Inferior parietal cortex (tissue), 1 donor: Measurements from ENCODE around the gene PKHD1.

ENCODE experiments used
- DNase-seq: peaks from one replicate; pipeline ENCODE4 v3.0.0-alpha.2; 2016; ENCODE audit errors: extremely low spot score

Gene PKHD1

DNA sequence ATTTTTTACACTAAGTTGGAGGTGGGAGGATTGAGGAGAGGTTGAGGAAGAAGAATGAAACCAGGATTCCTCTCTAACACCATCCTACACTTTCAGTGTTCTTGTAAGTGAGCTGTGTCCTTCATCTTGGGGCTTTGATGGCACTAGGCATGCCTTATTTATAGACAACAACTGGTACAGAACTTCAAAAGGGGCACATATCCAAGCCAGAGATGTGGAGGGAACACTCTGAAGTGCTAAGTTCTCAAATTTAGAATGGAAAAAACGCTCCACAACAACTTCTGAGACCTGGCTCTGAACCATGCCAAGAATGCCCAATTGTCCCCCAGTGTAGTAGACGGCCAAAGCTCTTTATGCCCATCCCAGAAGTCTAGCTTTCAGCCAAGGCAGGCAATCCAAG is 16.2 kb upstream of the PKHD1 start:
- no peak for DNase-seq

- DNase-seq, result no peak
Observed at GRCh38 chr6:52102405-52102804, 15.0 kb upstream of the PKHD1 start.

DNA sequence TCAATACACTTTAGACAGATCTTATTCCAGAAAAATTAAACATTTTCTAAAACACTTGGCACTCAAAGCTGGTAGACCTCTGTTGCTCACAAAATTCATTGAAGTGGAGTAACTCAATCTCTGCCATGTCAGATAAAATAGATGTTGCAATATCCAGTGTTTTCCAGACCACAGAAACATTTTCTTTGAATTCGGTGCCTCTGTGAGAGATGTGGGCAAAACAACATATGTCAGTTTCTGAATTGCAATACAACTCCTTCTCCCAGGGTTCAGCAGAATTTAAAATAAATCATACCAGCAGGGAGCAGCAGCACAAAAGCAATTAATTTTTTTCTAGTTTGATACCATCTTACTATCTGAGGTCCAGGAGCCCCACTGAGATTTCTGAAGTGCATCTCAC is 11.3 kb upstream of the PKHD1 start:
- DNase-seq, result peak; percentile 8

- DNase-seq, result no peak
Observed at GRCh38 chr6:52089758-52090348, 2.4 kb upstream of the PKHD1 start.

GRCh38 chr6:52086741-52087140 is 672 bp downstream of the PKHD1 start:
- no peak for DNase-seq

GRCh38 chr6:52081237-52081636 is 6.2 kb downstream of the PKHD1 start:
- DNase-seq, result no peak

DNA sequence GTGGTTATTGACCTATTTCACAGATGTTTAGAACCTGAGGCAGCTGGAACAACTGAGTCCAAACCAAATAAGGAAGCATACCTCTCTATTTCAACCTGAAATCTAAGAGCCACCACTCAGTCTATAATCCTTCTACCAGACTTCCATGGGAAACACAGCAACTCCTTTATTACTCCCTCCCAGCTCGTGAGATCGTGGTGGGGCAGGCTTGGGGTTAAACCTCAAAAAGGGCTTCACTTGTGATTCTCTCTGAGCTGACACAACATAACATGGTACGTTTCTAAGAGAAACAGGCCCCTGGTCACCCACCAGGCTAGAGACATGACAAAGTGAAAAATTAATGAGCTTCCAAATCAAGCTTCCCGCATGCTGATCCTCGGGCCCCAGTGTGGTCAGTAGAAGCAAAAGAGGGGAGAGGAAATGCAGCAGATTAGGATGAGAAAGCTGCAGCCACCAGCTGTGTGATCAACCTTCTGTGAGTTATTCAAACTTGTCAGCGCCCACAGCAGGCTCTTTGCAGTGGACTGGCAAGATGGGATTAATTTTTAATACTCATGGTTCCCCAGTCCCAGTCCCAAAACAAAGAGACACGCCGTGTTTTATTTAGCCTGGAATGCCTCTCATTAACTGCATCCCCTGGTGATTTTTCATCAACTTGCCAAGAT is 9.3 kb downstream of the PKHD1 start:
- no peak for DNase-seq

DNA sequence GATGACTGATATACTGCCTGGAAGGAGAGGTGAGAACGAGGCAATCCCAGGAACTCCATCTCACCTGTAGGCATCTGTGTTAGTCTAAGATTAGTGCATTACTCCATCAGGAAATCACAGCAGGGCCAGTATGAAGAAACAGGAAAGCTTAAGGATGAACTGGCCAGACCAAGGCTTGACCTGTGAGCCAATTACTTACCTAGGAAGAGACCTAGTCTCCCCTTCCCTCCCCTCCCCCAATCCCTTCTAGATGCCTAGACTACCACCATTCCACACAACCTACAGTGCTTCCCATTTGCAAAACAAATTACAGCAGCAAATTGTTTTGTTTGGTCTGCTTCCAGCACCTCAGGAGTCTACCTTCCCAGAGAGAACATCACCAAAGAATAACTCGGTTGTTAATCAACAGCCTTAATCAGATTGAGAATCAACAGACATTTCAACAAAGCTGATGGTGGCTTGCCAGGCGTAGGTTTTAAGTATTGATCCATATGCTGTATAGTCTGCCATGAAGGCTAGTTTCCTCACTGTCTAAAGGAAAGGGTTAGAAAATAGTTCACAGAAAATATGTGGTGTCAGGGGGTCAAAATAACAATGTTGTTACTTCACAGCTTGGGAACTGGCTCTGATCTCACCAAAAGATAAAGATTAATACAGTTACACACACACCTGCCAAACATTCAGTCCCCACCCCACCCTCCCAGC is 10.1 kb downstream of the PKHD1 start:
- DNase-seq, result no peak

- DNase-seq, result no peak
Observed at GRCh38 chr6:52076791-52077179, 10.6 kb downstream of the PKHD1 start.

DNA sequence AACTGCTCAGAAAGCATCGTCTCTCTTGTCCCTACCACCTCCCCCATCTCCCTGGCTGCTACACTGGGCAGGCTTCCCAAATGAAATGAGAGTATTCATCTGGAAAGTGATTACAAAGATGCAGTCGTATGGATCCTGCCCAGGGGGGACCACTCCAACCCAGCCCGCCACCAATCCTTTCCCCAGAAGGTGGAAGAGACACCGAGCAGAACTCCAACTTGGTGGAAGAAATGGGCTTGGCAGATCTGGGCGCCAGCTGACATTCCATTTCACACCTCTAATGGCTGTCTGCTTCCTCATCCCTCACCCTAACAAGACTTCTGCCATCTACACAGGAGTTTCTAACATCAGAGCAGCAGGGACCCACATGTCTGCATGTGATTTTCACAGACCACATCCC is 12.7 kb downstream of the PKHD1 start:
- no peak for DNase-seq

- no peak for DNase-seq
Observed at GRCh38 chr6:52074155-52074554, 13.3 kb downstream of the PKHD1 start.

DNA sequence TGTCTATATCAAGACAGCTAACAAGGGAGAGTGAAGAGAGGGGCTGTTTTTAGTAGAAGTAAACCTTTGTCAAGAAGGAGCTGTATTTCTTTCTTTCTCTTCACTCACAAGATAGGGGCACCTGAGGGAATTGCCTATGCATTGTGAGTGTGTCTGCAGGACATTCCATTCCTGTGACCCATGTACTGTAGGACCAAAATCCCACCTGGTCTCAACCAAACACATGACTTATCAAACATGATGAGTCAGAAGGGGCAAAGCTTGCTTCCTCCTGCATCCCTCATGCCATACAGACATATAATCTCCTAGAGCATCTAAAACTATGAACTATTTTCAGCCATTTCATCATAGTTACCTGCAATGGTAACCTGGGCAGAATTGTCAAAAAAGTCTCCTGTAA is 21.8 kb downstream of the PKHD1 start:
- DNase-seq, result no peak

DNA sequence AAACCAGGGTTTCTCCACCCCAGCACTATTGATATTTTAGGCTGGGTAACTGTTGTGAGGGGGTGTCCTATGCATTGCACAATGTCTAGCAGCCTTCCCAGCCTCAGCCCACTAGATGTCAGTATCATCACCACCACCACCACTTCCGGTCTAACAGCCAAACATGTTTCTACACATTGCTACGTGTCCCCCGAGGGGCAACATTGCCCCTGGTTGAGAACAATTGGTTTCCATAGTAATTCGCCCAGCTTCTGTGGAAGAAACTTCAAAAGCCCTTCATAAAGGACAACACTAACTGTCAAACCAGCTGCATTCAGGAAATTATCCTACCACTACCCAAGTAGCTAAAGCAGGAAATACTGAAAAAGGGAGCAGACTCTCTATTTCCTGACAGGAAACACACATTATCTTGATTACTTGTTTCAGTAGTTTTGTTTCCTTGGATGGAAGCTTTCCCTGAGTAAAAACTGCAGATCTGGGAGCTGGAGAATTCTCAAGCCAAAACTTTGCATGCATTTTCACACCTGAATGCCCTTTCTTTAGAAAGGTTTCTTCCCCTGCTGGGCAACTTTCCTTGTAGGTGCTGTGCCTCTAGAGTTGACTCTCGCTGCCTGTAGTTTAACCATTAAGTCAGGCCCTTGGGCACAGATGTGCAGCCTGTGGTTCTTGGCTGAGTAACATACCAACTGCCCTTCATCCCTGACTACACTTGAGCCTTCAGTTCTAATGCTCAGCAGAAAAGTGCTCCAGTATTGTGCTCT is 23.6 kb downstream of the PKHD1 start:
- peak; percentile 36 for DNase-seq

DNA sequence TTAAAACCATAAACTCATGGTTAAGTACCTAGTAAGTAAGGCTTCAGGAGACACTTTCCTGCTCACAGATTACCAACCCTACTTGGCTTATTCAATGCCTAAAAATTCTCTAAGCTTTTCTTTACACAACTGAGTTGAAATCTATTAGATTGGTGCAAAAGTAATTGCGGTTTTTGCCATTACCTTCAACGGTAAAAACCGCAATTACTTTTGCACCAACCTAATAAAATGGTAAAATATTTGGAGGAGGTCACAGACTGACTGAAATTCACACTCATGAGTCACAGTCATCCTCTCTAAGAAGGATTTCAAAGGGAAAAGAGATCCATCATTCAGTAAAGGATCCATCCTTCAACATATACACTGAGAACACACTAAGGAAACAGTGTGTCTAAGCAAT is 25.9 kb downstream of the PKHD1 start:
- no peak for DNase-seq

- no peak for DNase-seq
Observed at GRCh38 chr6:52059821-52060220, 27.6 kb downstream of the PKHD1 start.

- no peak for DNase-seq
Observed at GRCh38 chr6:52055451-52055850, 32.0 kb downstream of the PKHD1 start.

DNA sequence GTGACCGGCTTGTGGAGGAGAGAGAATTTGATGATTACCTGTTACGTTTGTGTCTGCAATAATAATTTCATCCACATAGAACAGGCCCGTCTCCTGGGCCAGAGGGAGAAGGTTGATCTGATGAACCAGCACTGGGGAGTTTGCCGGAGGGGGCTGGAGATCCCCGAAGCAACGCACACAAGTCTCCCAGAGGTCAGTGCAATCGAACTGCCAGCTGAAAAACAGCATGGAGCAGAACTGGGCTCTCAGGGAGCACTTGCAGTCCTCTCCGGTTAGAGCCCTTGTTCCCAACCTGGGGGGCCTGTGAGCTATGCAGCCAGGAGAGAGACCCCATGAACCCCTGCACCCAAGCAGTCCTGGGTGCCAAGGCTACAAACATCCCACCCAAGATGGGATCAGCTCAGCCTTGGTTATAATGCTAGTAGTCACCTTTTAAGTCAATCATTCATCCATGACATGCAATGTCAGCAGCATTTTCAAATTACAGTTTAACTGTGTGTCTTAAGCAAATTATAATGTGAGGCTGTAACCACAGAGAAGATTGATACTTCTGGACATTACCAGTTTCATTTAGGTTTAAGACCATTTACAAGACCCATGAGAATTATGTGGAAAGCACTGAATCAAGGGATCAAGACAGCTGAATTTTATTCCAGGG is 34.2 kb downstream of the PKHD1 start:
- DNase-seq, result no peak

DNA sequence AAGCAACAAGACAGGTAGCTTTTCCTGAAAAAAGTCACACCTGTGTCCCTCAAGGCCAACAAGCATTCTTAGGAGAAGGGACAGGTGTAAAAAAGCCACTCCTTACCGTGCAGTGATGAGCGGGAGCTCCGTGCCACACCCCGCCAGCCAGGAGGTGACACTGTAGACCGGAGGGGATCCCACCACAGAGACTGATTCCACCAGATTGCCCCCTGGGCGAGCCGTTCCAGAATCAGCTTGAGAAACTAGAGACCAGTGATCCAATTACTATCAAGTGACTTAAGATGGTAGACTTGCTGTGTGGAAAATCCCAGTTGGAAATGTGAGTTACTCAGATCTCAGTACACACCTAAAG is 37.4 kb downstream of the PKHD1 start:
- no peak for DNase-seq

DNA sequence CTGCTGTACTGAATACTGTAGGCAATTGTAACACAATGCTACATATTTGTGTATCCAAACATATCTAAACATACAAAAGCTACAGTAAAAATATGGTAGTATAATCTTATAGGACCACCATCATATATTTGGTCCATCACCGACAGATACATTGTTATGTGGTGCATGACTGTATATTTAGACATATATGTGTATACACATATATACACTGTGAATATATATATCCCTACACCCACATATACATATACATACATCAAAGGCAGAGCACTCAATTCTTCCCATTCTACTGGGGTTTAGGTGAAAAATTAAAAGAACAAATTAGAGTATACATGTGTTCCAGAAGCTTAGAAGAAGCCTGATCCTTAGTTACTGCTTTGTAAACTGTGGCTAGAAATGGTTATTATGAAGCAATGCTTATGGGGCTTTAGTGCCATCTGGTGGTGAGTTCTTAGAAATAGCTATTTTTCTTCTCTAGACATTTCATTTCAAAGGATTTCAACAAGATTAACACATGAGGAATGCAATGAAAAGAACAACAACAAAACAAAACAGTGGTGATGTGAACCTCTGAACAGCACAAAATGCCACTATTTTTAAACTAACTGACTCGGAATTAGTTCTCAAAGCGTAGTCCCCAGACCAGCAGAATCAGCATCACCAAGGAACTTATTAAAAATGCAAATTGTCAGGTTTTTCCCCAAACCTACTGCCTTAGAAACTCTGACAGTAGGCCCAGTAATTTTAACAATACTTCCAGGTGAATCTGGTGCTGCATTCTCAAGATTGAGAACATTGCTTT is 38.0 kb downstream of the PKHD1 start:
- peak; percentile 72 for DNase-seq

DNA sequence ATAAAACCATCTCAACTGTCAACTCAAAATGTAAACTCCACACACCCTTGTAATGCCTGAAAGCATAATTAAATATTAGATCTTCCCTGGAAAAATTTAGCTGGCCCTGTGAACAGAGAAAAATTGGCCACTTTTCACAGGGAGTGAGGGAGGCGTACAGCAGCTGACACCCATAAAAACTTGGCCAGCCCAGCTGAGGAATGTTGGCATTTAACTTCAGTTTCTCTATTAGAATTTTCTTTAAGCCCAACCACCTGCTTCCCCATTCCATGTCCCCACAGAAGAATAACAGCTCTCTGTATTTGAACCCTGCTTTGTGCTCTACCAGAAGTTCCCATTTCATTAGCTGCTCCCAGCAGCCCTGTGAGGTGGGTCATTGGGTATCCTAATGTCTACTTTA is 41.0 kb downstream of the PKHD1 start:
- no peak for DNase-seq

- DNase-seq, result no peak
Observed at GRCh38 chr6:52045481-52045880, 41.9 kb downstream of the PKHD1 start.
